Measurements from ENCODE around the gene THAP3.

THAP3 gene

DNA sequence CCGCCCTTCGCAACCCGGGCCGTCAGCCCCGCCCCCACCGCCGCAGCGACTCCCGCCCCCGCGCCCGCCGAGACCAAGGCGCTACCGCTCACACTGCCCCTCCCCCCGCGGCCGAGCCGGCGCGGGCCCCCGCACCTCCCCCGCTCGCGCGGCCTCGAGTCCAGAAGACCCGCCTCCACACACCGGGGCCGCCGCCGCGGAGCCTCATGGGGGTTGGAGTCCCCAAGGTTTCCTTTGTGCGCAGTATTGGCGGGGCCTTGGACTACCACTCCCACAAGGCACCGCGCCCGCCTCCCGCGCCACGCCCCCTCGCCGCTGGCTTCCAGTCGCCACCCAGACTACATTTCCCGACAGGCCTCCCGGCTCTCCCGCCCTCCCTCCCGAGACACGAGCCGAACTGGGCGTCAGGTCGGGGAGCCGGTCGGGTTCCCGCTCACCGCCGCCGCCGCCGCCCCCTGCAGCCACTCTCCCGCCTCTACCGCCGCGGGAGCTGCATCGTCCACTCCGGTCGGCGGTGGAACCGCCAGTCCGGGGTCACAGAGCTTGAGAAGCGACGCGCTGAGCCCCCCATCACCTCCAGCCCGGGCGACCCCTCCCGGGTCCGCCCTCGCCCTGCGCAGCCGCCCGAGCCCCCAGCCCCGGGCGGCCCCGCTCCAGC is 11.2 kb upstream of the THAP3 start, which contains the start of gene PHF13:
PHF13 (plus strand) TSS at position 371 of the 658 bp plus-strand sequence. CDS start 336 bp downstream, outside the sequence.
- DNase-seq: peak; percentile 98

DNA sequence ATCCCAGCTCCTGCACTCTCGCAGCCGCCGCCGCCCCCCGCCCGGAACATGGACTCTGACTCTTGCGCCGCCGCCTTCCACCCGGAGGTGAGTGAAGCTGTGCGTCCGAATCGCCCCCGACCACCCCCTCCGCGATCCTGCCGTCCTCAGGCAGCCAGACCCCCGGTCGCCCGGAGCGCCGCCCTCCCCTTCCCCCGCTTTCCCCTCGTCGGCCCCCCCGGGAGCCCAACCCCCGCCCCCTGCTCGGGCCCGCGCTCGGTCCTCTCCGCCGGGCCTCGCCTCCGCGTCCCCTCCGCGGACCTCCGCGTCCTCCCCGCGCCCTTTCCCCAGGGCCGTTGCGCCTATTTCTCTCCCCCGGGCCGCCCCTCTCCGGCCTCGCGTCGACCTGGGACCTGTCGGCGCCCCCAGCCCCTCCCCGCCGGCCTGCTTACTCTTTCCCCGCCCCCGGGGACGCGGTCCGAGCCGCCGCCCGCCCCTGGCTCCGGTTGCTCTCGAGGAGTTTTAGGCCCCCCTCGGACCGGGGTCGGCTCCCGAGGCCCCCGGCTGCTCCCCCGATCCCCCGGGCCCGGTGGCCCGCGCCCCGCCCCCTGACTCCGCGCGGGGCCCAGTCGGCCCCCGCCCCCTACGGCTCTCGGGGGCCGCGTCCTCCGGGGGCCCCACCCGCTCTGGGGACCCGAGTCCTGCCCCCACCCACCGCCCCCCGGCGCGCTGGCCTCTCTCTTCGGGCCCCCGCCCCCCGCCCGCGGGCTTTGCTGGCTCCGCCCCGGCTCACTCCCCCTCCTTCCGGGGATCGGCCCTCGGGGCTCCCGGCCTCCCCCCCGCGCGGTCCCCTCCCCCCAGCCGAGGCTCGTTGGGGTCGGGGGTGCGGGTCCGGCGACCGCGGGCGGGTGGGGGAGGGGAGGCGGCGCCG is 10.4 kb upstream of the THAP3 start:
- no peak for DNase-seq

GRCh38 chr1:6614929-6615785 is 9.5 kb upstream of the THAP3 start:
- no peak for DNase-seq

DNA sequence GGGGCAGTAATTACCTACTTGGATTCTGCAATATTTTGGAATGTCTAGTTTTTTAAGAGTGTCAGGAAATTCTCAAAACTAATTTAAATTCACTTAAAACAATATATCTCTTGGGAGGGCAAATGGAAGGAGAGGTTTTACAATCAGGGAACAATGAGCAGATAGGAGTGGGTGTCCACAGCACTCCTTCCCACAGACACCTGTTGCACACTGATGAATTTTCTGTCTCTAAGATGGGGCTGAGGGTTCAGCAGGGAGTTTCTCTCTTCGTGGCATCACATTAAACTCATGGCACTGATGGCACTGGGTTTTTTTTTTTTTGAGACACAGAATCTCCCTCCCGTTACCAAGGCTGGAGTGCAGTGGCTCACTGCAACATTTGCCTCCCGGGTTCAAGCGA is 5.6 kb upstream of the THAP3 start:
- no peak for DNase-seq

- DNase-seq: no peak
Measured at GRCh38 chr1:6621429-6622391, 3.0 kb upstream of the THAP3 start.

DNA sequence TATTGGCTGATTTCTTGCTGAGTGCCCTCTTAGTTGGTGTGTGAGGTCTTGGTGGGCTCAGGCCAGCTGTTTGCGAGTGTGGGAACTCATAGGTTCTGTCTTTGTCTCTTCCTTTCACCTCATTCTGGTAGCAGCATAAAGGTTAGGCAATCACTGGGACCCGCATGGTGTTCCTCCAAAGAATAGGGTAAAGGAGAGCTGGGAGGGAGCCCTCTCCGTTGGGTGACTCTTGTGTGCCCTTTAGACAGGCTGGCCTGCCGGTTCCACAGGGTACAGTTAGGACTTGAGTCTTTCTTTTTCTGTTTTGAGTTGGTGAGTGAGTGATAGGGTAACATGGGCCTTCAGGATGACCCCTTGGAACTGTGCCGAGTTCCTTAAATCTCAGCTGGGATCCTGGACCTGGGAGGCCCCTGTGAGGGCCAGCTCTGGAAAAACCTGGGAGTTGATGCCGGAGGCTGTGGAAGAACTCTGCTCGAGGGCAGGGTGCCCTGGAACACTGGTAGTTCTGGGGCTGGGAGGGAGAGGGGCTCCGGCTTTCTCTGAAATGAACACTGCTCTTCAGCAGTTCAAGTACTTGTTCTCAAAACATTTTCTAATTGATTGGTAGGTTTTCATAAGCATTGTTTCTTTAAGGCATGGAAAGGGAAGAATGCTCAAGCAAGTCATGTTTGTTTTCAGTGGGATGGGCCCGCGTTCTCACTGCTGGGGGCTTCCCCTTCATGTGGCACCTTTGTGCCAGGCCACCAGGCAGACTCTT is 2.1 kb upstream of the THAP3 start:
- DNase-seq: no peak

DNA sequence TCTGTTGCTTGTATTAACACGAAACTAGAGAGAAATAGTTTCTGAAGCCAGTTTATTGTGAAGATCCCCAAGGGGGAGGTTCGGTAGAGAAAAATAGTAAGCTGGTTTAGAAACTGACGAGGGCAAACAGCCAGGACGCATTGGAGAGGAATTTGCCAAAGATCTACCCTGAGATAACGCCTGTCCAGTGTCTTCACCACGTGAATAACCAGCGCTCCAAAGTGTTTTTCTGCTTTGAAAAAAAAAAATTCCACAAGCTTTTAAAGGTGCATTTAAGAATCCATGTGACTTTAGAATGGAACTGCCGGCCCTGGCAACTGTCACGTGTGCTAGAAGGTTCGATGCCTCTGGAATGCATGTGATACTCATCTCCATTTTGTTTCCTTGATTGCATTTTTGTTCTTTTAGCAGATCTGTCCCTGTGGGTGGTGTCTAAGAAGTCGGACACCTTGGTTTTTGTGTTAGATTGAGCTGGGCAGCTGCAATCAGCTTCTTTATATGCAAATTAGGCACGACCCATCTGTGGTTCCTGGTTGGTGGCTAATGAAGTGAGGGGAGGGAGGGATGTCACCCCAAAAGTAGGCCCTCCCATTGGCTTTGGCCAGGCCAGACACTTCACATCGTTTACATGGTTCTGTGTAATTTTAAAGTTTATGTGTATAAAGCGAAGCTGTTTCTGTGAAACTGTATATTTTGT is 1.3 kb upstream of the THAP3 start:
- no peak for DNase-seq

DNA sequence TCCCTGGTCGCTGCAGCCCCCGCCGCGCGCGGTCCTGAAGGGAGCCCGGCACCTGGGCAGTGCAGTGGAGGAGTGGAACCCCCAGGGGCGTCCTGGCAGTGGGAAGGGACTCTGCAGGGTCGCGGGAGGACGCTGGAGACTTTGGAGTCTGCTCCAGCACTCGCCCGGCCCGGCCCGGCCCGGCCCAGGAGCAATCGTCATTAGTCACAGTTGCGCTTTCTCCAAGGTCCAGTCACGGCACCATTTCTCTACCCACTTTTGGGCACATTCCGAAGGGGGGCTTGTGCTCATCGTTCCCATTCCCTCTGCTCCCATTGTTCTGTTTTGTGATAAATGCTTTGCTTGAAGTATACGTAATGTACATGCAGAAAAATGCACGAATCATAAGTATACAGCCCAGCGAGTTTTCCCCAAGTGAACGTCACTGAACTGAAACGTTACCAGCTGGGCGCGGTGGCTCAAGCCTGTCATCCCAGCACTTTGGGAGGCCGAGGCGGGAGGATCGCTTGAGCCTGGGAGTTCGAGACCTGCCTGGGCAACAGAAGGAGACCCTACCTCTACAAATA is 999 bp downstream of the THAP3 start:
- DNase-seq: peak; percentile 26

GRCh38 chr1:6627031-6627430 is 2.4 kb downstream of the THAP3 start:
- no peak for DNase-seq

GRCh38 chr1:6627841-6628545 is 3.3 kb downstream of the THAP3 start:
- DNase-seq: no peak

DNA sequence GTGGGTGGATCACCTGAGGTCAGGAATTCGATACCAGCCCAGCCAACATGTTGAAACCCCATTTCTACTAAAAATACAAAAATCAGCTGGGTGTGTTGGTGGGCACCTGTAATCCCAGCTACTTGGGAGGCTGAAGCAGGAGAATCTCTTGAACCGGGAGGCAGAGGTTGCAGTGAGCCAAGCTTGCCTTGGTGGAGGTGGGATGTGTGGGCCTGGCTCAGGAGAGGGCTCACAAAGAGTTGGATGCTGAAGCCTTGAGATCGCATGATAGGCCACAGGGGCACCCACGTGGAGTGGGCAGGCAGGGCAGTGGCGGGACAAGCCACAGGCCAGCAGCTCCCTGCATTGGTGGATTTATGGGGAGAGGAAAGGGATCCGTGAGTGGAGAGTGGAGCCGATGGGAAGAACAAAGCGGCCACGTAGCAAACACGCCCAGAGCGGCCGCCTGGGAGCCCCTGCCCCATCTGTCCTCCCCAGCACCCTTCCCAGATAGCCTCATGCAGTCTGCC is 4.4 kb downstream of the THAP3 start:
- no peak for DNase-seq

- no peak for DNase-seq
Measured at GRCh38 chr1:6630027-6630426, 5.4 kb downstream of the THAP3 start.

- DNase-seq: no peak
Measured at GRCh38 chr1:6631058-6631457, 6.4 kb downstream of the THAP3 start.

GRCh38 chr1:6632588-6633514 is 8.2 kb downstream of the THAP3 start:
- DNase-seq: no peak

DNA sequence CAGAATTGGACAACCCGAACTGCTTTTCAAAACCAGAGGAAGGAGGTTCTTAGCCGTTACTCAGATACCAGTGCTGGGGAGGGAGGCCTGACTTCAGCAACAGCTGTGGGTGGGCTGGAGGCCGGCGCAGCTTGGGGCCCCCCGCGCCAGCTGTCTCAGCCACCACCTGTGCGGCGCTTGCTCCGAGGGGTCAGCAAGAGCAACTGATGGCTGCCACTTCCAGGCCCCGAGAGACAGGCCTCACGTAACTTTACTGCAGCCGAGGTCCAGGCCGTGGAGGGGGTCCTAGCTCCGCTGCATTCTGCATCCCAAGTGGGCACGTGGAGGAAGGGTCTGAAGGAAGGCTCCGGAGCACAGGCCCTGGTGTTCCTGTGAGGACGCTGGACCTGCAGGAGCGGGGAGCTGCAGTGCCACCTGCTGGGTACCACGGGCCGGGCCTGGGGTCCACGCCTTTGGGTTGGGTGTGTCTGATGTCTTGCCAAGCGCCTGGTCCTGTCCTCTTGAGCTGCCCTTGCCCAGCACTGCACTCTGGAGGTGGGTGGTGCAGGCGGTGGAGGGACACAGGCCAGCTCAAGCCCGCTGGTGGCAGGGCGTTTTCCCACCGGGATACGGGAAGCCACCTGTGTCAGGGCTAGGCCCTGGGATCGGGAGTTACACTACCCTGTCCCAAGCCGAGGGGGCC is 9.8 kb downstream of the THAP3 start:
- DNase-seq: peak; percentile 63

GRCh38 chr1:6635161-6635909 is 10.7 kb downstream of the THAP3 start:
- DNase-seq: no peak

Data from hematopoietic multipotent progenitor cell treated with erythropoietin and hydrocortisone succinate and interleukin-3 and kit ligand, for 8 days (in vitro differentiated cells).